Endothelial cell of coronary artery (primary cell): Measurements from ENCODE around the gene HDAC1. TPM values are rescaled to one million over a fixed set of nuclear protein-coding genes. Genes with fewer than 3 reads are reported as not detected.

Experiments
- total RNA-seq: library from RNA; depleted of rRNA; stranded (reverse); fragments of >200 nt; gene quantifications from 2 replicates; pipeline ENCODE4 v1.2.3, GENCODE V29; 2014

The HDAC1 gene
- 118 and 146 TPM in 2 replicates for total RNA-seq

DNA sequence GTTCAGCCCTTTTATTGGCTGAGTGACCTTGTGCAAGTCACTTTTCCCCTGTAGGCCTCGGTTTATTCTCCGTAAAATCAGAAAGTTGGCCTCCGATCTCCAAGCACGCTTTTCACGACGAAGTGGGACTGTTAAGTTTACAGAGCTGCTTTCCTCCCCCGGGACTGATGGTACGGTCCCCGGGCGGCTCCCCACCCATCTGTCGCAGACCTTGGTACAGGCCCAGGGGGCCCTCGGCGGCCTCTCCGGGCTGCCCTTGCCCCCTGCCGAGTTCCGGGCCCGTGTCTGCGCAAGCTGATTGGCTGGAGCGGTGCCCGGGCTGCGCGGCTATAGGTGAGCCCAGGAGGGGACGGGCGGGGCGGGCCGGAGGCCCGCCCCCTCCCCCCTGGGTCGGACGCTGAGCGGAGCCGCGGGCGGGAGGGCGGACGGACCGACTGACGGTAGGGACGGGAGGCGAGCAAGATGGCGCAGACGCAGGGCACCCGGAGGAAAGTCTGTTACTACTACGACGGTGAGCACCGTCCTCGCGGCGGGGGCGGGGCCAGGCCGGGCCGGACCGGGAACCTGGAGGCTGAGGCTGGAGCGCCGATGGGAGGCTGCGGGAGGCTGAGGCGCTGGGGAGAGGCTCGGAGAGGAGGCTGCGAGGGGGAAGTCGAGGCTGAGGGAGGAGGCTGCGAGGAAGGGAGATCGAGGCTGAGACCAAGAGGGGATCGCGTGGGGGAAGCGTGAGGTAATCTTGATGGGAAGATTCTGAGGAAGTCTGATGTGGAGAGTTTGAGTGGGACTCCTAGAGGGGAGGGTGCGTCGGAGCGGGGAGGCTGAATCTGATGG is at the start of gene HDAC1:
TSS of gene HDAC1 (plus strand) at position 376 of the 831 bp plus-strand sequence. CDS start at position 463, 87 bp downstream.

GRCh38 chr1:32246888-32247273 is 45.0 kb upstream of the HDAC1 start, which contains the start of gene FAM167B:
FAM167B (plus strand) TSS chr1:32247222; CDS start chr1:32247422, 200 bp downstream.

GRCh38 chr1:32250893-32251716 is 40.8 kb upstream of the HDAC1 start, which contains the start of gene LCK:
LCK (plus strand) TSS chr1:32251265; CDS start chr1:32274330, 23,065 bp downstream.

GRCh38 chr1:32335790-32336590 is 44.1 kb downstream of the HDAC1 start, which contains the start of gene MARCKSL1:
MARCKSL1 (minus strand) TSS chr1:32336233; CDS start chr1:32336033, 200 bp downstream.

GRCh38 chr1:32362474-32363313 is 70.8 kb downstream of the HDAC1 start, which contains the start of the genes FAM229A and TSSK3:
FAM229A (minus strand) TSS chr1:32362485; CDS start chr1:32362091, 394 bp downstream.
TSSK3 (plus strand) TSS chr1:32362539; CDS start chr1:32362702, 163 bp downstream.

Other genes with a start within 250 kb of the HDAC1 start
- gene TMEM39B, start 219.1 kb upstream of the HDAC1 start, total RNA-seq, result 10.6 and 11.8 TPM in 2 replicates
- 28.3 and 32.8 TPM in 2 replicates for gene KPNA6, start 184.0 kb upstream of the HDAC1 start, total RNA-seq
- gene TXLNA, start 112.4 kb upstream of the HDAC1 start, total RNA-seq, result 69.9 and 73.1 TPM in 2 replicates
- 18.3 and 20.1 TPM in 2 replicates for gene CCDC28B, start 91.5 kb upstream of the HDAC1 start, total RNA-seq
- gene IQCC, start 86.4 kb upstream of the HDAC1 start, total RNA-seq, result 1.3 and 1.4 TPM in 2 replicates
- gene DCDC2B, start 83.0 kb upstream of the HDAC1 start, total RNA-seq, result not detected in 2 replicates
- gene TMEM234, start 69.7 kb upstream of the HDAC1 start, total RNA-seq, result 12.7 and 16.3 TPM in 2 replicates
- gene EIF3I, start 69.7 kb upstream of the HDAC1 start, total RNA-seq, result 313 and 378 TPM in 2 replicates
- 1.7 and 9.8 TPM in 2 replicates for gene FAM167B, start 44.9 kb upstream of the HDAC1 start, total RNA-seq
- gene LCK, start 40.8 kb upstream of the HDAC1 start, total RNA-seq, result 0.09 TPM in 1 of 2 replicates, not detected in the other
- gene MARCKSL1, start 44.1 kb downstream of the HDAC1 start, total RNA-seq, result 76.6 and 108 TPM in 2 replicates
- gene FAM229A, start 70.4 kb downstream of the HDAC1 start, total RNA-seq, result 0.81 and 1.6 TPM in 2 replicates
- 0.18 and 0.19 TPM in 2 replicates for gene TSSK3, start 70.5 kb downstream of the HDAC1 start, total RNA-seq
- 41.4 and 55.3 TPM in 2 replicates for gene BSDC1, start 102.4 kb downstream of the HDAC1 start, total RNA-seq
- gene ZBTB8B, start 173.0 kb downstream of the HDAC1 start, total RNA-seq, result under 0.01 TPM in 2 replicates
- gene ZBTB8A, start 247.3 kb downstream of the HDAC1 start, total RNA-seq, result 6.2 and 6.3 TPM in 2 replicates